ENCODE measurements around the gene SMARCD2.

Gene SMARCD2

GRCh38 chr17:63834431-63835166, 7.9 kb downstream of the SMARCD2 start:
- peak; percentile 65 for TF ChIP-seq CTCF (IDR thresholded peaks at IDR 0.05; ENCODE audit: low read depth, low read length)
- no peak for DNase-seq (ENCODE audit: extremely low read depth, low read depth)

- DNase-seq (ENCODE audit: extremely low read depth, low read depth): no peak
Measured at GRCh38 chr17:63833741-63834373, 8.6 kb downstream of the SMARCD2 start.

GRCh38 chr17:63833026-63833740, 9.3 kb downstream of the SMARCD2 start:
- DNase-seq (ENCODE audit: extremely low read depth, low read depth): no peak
- TF ChIP-seq CTCF (IDR thresholded peaks at IDR 0.05; ENCODE audit: low read depth, low read length): no peak

More at GRCh38 chr17:63833741-63834373, 8.6 kb downstream of the SMARCD2 start:
- no peak for TF ChIP-seq CTCF (IDR thresholded peaks at IDR 0.05; ENCODE audit: low read depth, low read length)

GRCh38 chr17:63832455-63832854, 10.0 kb downstream of the SMARCD2 start:
- DNase-seq (ENCODE audit: extremely low read depth, low read depth): no peak

GRCh38 chr17:63832014-63832413, 10.5 kb downstream of the SMARCD2 start:
- DNase-seq (ENCODE audit: extremely low read depth, low read depth): no peak
- no peak for TF ChIP-seq CTCF (IDR thresholded peaks at IDR 0.05; ENCODE audit: low read depth, low read length)

More at GRCh38 chr17:63832455-63832854, 10.0 kb downstream of the SMARCD2 start:
- no peak for TF ChIP-seq CTCF (IDR thresholded peaks at IDR 0.05; ENCODE audit: low read depth, low read length)

GRCh38 chr17:63831505-63831904, 11.0 kb downstream of the SMARCD2 start:
- DNase-seq (ENCODE audit: extremely low read depth, low read depth): no peak
- TF ChIP-seq CTCF (IDR thresholded peaks at IDR 0.05; ENCODE audit: low read depth, low read length): no peak

Data from AG09319 (cell line).